ENCODE measurements around the gene IGSF6. TPM values are rescaled to one million over a fixed set of nuclear protein-coding genes. Genes with fewer than 3 reads are reported as not detected.

IGSF6 gene
- polyA plus RNA-seq, 1 of the 3 experiments (the other 2 are of a cell fraction), result not detected

DNA sequence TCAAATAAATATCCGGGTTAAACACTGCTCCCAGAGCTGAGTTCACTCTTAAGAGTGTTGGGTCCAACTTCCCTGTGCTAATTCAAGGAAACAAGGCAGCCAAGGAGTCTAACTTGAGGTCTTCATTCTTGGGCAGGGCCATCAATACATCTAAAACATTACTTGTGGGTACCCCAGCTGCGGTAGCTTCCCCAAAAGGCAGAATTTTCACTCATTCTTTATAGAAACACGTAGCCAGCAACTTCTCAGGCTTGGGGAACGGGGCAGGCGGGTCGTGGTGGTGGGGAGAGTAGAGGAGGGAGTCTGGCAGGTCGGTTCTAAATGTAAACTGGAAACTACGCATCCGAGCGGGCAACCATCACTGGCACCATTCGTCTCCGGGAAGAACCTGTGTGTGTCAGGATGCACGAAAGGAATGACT is 53.7 kb downstream of the IGSF6 start (continued):
- TF ChIP-seq USF1 (IDR thresholded peaks at IDR 0.05; ENCODE audit: borderline replicate concordance, low read depth) (no peak), FOXJ3 (CRISPR knock-in tag; IDR thresholded peaks at IDR 0.05) (no peak), CTCF (IDR thresholded peaks at IDR 0.05) (no peak), RXRA (IDR thresholded peaks at IDR 0.05; ENCODE audit: borderline replicate concordance, low read depth) (no peak)

- Histone ChIP-seq H4K20me1 (ENCODE audit: insufficient read depth) (peaks cover 32% of the 10 kb centered on the region), H3K27me3 (ENCODE audit: insufficient read depth) (no peaks in the 10 kb centered on the region), H3K4me1 (ENCODE audit: control insufficient read depth in 1 of 2, insufficient read depth in 2 of 2, low read depth in 1 of 2, low read length in 1 of 2) (peaks cover 4 to 10% of the 10 kb centered on the region in 2 experiments; a peak in 3 of 4 replicates), H3K9ac (no peak overlapping the region), H2AFZ (ENCODE audit: low read depth) (peak overlapping the region; percentile 85), H3K4me3 (ENCODE audit: low read depth in 2 of 2, low read length in 1 of 2) (peak overlapping the region in 1 of 2 experiments; percentile 78; a peak in 2 of 4 replicates), H3K36me3 (replicated peaks in 1 of 2; ENCODE audit: control insufficient read depth in 1 of 2, insufficient read depth in 2 of 2, low read length in 1 of 2) (no peaks in the 10 kb centered on the region), H3K79me2 (ENCODE audit: insufficient read depth) (peaks cover 33% of the 10 kb centered on the region), H3K9me2 (no peaks in the 10 kb centered on the region), H3F3A (replicated peaks; ENCODE audit: insufficient read depth) (no peaks in the 10 kb centered on the region), H3K9me3 (no peaks in the 10 kb centered on the region), H3K4me2 (no peak overlapping the region), H3K27ac (ENCODE audit: low read depth in 2 of 2, low read length in 1 of 2) (peak overlapping the region; percentile 86 to 90; a peak in 2 of 4 replicates)
- no peak for TF ChIP-seq EP300 (IDR thresholded peaks at IDR 0.05; ENCODE audit: borderline replicate concordance in 1 of 2, low read depth in 1 of 2, low read length in 1 of 2)
- no peak for TF ChIP-seq GATA2 (CRISPR knock-in tag; IDR thresholded peaks at IDR 0.05)
- no peak for TF ChIP-seq TEAD4 (IDR thresholded peaks at IDR 0.05; ENCODE audit: borderline replicate concordance, insufficient read depth)
- TF ChIP-seq USF2 (IDR thresholded peaks at IDR 0.05; ENCODE audit: borderline replicate concordance, low read depth, low read length), result no peak
- TF ChIP-seq MEF2A (IDR thresholded peaks at IDR 0.05; ENCODE audit: borderline replicate concordance, low read depth), result no peak
- no peak for TF ChIP-seq JUND (IDR thresholded peaks at IDR 0.05)
- no peak for TF ChIP-seq PBX3 (IDR thresholded peaks at IDR 0.05)
- no peak for TF ChIP-seq TCF12 (IDR thresholded peaks at IDR 0.05)
- CTCF ChIA-PET, result interaction anchor here (0.7 to 3.6 kb wide), 5 partner anchors 11 to 111 kb away, joined by 3 to 19 read pairs (median 4); no protein-coding TSS in a partner anchor
- POLR2A ChIA-PET, result no interaction called here
- DNase-seq, result no peak
- 95% methylated on average over 12 of the region's 12 CpGs for WGBS (ENCODE audit: low lambda C conversion rate)
Measured at GRCh38 chr16:21598206-21598605, 54.2 kb downstream of the IGSF6 start.
